ENCODE results near the gene HSPA4L. TPM values are rescaled to one million over a fixed set of nuclear protein-coding genes. Genes with fewer than 3 reads are reported as not detected.

The HSPA4L gene
- total and polyA plus RNA-seq, 2 of the 4 experiments (the other 2 are of a cell fraction), result 0.84 to 2.3 TPM

GRCh38 chr4:127822430-127822829, 40.3 kb downstream of the HSPA4L start:
- in situ Hi-C loops (cut with MboI; ENCODE audit: low sequenced_read_pairs), result no loop called here
- no CpG with 5 or more reads among the region's 2 CpGs for WGBS, 2 experiments (ENCODE audit: extremely low coverage in 2 of 2, insufficient read length in 1 of 2)
- Histone ChIP-seq H3K18ac (ENCODE audit: low read depth, low read length) (no peak overlapping the region), H3K56ac (ENCODE audit: extremely low read depth, insufficient read depth, low read length) (no peak overlapping the region), H3K9ac (ENCODE audit: low read depth, low read length) (no peak overlapping the region), H3K27me3 (ENCODE audit: control insufficient read depth, insufficient read depth, low read length) (no peaks in the 10 kb centered on the region), H2BK20ac (ENCODE audit: low read depth, low read length) (no peak overlapping the region), H3K4me3 (ENCODE audit: insufficient read depth, low read depth, low read length) (no peak overlapping the region), H3K4me2 (ENCODE audit: low read depth, low read length) (no peak overlapping the region), H3K14ac (replicated peaks; ENCODE audit: low read depth, low read length) (no peak overlapping the region), H3K23ac (ENCODE audit: low read depth, low read length) (no peak overlapping the region), H3K27ac (ENCODE audit: insufficient read depth, low read length) (no peak overlapping the region), H3K9me3 (ENCODE audit: control insufficient read depth, insufficient read depth, low read length) (no peaks in the 10 kb centered on the region), H3K4ac (ENCODE audit: low read depth, low read length) (no peak overlapping the region), H4K91ac (ENCODE audit: insufficient read depth, low read depth, low read length) (no peak overlapping the region), H3K4me1 (ENCODE audit: control insufficient read depth, insufficient read depth, low read length) (no peaks in the 10 kb centered on the region), H2BK120ac (ENCODE audit: low read depth, low read length) (no peak overlapping the region), H2BK15ac (ENCODE audit: low read depth, low read length) (no peak overlapping the region), H2AK9ac (replicated peaks; ENCODE audit: low read depth, low read length, poor library complexity) (no peak overlapping the region), H3K9me1 (ENCODE audit: insufficient read depth, low read length) (no peaks in the 10 kb centered on the region), H2AK5ac (ENCODE audit: low read depth, low read length) (no peak overlapping the region), H4K20me1 (ENCODE audit: insufficient read depth, low read length) (no peaks in the 10 kb centered on the region), H2AFZ (replicated peaks; ENCODE audit: low read length, poor library complexity) (no peak overlapping the region), H2BK5ac (ENCODE audit: low read depth, low read length, poor library complexity, severe bottlenecking) (no peak overlapping the region), H3K36me3 (ENCODE audit: control insufficient read depth, insufficient read depth, low read length) (no peaks in the 10 kb centered on the region), H4K5ac (ENCODE audit: low read depth, low read length) (no peak overlapping the region), H3K79me1 (ENCODE audit: low read depth in 1 of 2, low read length in 2 of 2) (no peaks in the 10 kb centered on the region), H4K8ac (ENCODE audit: low read depth in 2 of 2, low read length in 2 of 2) (no peak overlapping the region)
- CTCF ChIA-PET, result no interaction called here
- dilution Hi-C loops (cut with HindIII; ENCODE audit: low sequenced_read_pairs, unreplicated experiment), result no loop called here
- no TSS peak for BruUV-seq (replicated peaks)
- ATAC-seq (ENCODE audit: low read depth) (no peak), DNase-seq (no peak)
- POLR2A ChIA-PET (ENCODE audit: unreplicated experiment), result no interaction called here
- TF ChIP-seq RFX5 (IDR thresholded peaks at IDR 0.05; ENCODE audit: low read depth, low read length) (no peak), SMC3 (IDR thresholded peaks at IDR 0.05; ENCODE audit: low read depth, low read length) (no peak), RAD21 (IDR thresholded peaks at IDR 0.05; ENCODE audit: low read length) (no peak), ELK1 (IDR thresholded peaks at IDR 0.05; ENCODE audit: borderline replicate concordance, low read depth, low read length) (no peak), CHD1 (IDR thresholded peaks at IDR 0.05; ENCODE audit: low read depth, low read length) (no peak), MXI1 (IDR thresholded peaks at IDR 0.05; ENCODE audit: borderline replicate concordance, low read depth, low read length) (no peak), BHLHE40 (IDR thresholded peaks at IDR 0.05; ENCODE audit: low read depth, low read length) (no peak), MAZ (IDR thresholded peaks at IDR 0.05; ENCODE audit: borderline replicate concordance, low read depth, low read length) (no peak), POLR2A (IDR thresholded peaks at IDR 0.05; ENCODE audit: low read depth, low read length) (no peak), MAFK (IDR thresholded peaks at IDR 0.05; ENCODE audit: low read depth, low read length) (no peak), CEBPB (IDR thresholded peaks at IDR 0.05; ENCODE audit: low read depth, low read length) (no peak), FOS (IDR thresholded peaks at IDR 0.05; ENCODE audit: low read depth, low read length) (no peak)
- TF ChIP-seq, protein P1, sequence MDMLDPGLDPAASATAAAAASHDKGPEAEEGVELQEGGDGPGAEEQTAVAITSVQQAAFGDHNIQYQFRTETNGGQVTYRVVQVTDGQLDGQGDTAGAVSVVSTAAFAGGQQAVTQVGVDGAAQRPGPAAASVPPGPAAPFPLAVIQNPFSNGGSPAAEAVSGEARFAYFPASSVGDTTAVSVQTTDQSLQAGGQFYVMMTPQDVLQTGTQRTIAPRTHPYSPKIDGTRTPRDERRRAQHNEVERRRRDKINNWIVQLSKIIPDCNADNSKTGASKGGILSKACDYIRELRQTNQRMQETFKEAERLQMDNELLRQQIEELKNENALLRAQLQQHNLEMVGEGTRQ (IDR thresholded peaks at IDR 0.05; ENCODE audit: low read depth, low read length), result no peak
- intact Hi-C loops (cut with micrococcal nuclease), result no loop called here
